DND-41 (cell line): ENCODE results near the gene FREY1.

Experiments used
- CTCF ChIP-seq: IDR thresholded peaks from 2 replicates; pipeline ENCODE4 v1.5.1; 2012; ENCODE audit warnings: borderline replicate concordance, low read length, moderate library complexity, mild to moderate bottlenecking; ENCODE audit not compliant: poor library complexity, severe bottlenecking; ENCODE audit errors: extremely low read depth
- EZH2 ChIP-seq: IDR thresholded peaks from 3 replicates; pipeline ENCODE4 v1.6.1; 2012; ENCODE audit warnings: borderline replicate concordance, low read depth, mild to moderate bottlenecking, moderate library complexity, low read length, inconsistent platforms; ENCODE audit not compliant: severe bottlenecking

- no peak for TF ChIP-seq CTCF
- TF ChIP-seq EZH2, result no peak
Measured at GRCh38 chr11:45921561-45922424, 14.7 kb upstream of the FREY1 start.
